COLO829 (cell line): ENCODE data around the gene PAK6.
A peak's percentile ranks its signal among the peaks of the same experiment; 100 is the strongest.

Source experiments
- DNase-seq: peaks from one replicate; pipeline ENCODE4 v3.0.0; 2012; ENCODE audit warnings: low spot score

PAK6 gene

GRCh38 chr15:40310993-40311392 lies 72.1 kb downstream of the PAK6 start:
- no peak for DNase-seq

GRCh38 chr15:40312370-40313158 lies 73.7 kb downstream of the PAK6 start:
- DNase-seq = no peak

GRCh38 chr15:40313531-40314398 lies 74.9 kb downstream of the PAK6 start:
- no peak for DNase-seq

- DNase-seq = no peak
These were observed 75.9 kb downstream of the PAK6 start for GRCh38 chr15:40314723-40315276.

GRCh38 chr15:40316931-40317330 lies 78.1 kb downstream of the PAK6 start:
- no peak for DNase-seq

- DNase-seq = no peak
These were observed 78.7 kb downstream of the PAK6 start for GRCh38 chr15:40317580-40317979.

GRCh38 chr15:40320409-40320808 lies 81.5 kb downstream of the PAK6 start:
- DNase-seq = no peak

- peak; percentile 57 for DNase-seq
These were observed 82.1 kb downstream of the PAK6 start for GRCh38 chr15:40320931-40321371.

- no peak for DNase-seq
These were observed 83.8 kb downstream of the PAK6 start for GRCh38 chr15:40322531-40323238.

GRCh38 chr15:40323239-40323952 lies 84.5 kb downstream of the PAK6 start, which contains the start of gene INAFM2:
Gene INAFM2 (plus strand): TSS chr15:40323692. CDS start chr15:40324056, 364 bp downstream.
- peak; percentile 62 for DNase-seq

GRCh38 chr15:40323953-40324937 lies 85.4 kb downstream of the PAK6 start:
- no peak for DNase-seq

GRCh38 chr15:40325188-40325587 lies 86.3 kb downstream of the PAK6 start:
- DNase-seq = no peak

GRCh38 chr15:40325700-40326099 lies 86.8 kb downstream of the PAK6 start:
- no peak for DNase-seq
